NCI-H2227 (cell line): ENCODE results near the gene HLA-DMA.

Experiments
- DNase-seq: peaks from one replicate; lab custom pipeline; 2025; ENCODE audit not compliant: unreplicated experiment; lab: John Stamatoyannopoulos, UW

Gene HLA-DMA

DNA sequence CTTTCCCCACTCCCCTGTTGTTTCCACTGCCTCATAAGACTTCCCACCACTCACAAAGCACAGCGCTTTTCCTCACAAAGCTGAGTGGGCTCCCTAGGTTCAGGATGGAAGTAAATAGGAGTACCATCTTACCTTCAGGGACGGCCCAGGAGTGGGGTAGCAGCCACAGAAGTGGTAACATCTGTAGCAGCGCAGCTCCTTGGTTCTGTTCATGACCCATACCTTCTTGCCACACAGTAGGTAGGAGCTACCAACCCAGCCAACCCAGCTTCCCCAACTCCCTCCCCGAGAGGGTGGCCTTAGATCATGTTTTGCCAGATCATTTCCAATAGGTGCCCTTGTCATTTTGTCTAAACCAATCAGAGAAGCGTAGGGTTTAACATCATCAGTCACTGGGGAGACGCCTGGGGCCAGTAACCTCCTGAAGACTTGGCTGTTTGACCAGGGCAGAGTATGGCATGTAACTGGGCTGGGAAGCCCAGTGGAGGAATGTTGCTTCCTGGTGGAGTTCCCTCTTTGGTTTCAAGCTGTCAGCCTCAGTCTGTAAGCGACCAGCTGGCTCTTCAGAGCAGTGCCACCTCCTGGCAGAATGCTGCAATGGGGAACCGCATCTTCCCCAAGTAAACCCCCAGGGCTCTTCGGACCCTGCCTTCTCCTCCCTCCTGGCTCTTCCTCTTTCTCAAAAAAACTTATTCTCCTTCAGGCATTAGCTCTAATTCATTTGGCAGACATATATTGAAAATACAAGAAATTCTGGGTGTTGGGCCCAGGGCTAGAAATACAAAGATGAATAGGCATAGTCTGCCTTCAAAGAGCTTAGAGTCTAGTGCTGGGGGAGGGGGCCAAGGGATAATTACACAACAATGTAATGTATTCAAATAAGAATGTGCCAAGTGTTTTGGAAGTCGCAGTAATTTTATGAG, at the start of gene HLA-DMA:
Gene HLA-DMA (minus strand): TSS at position 281 of the 923 bp plus-strand sequence. CDS start 61 bp downstream, at position 220.
- peak; percentile 71 for DNase-seq

DNA sequence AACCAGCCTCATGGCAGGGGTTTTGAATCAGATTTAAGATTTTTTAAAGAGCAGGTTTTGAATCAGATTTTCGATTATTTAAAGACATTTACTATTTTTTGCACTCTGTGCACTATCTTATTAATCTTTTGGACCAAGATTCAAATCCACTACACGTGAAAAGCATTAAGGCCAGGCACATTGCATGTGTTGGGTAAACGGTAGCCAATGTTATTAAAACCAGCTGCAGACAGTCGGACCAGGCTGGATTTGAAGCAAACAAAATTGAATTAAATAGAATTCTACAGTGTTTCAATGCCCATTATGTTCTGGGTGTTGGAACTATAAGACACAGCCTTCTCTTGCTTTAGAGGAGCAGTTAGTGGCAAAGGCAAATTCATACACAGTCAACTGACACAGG, 48.8 kb upstream of the HLA-DMA start:
- DNase-seq = no peak

DNA sequence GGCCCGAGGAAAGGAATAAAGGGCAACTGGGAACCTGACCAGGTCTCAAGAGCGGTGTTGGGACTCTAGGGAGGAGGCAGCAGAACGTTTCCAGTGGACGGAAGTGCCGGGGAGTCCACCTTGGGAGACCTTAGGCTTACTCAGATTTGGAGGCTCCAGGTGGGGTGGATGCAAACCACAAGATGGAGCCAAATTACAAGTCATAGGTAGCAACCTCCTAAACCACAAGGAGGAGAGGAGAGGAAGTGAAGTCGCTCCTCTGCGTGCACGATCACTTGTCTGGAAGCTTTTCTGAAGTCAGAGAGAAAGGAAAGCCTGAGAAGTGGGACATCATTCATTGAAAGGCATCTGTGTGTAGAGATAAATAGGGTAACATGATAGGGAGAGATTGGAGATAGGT, 47.2 kb upstream of the HLA-DMA start:
- peak; percentile 9 for DNase-seq

DNA sequence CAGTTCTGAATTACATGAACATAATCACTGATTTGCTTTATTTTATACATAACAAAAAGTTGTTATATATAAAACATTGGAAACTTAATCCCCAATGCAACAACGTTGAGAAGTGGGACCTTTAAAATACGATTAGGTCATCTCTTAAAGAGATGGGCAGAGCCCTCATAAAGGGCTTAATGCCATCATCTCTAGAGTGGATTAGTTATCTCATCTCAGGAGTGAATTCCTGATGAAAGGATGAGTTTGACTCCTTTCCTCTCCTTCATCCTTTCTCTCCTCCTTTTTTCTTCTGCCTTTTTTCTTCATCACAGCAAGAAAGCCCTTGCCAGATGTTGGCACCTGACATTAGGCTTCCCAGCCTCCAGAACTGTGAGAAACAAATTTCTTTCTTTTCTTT, 42.6 kb upstream of the HLA-DMA start:
- DNase-seq = no peak

- no peak for DNase-seq
These were observed 40.6 kb upstream of the HLA-DMA start for GRCh38 chr6:32993363-32993973.

DNA sequence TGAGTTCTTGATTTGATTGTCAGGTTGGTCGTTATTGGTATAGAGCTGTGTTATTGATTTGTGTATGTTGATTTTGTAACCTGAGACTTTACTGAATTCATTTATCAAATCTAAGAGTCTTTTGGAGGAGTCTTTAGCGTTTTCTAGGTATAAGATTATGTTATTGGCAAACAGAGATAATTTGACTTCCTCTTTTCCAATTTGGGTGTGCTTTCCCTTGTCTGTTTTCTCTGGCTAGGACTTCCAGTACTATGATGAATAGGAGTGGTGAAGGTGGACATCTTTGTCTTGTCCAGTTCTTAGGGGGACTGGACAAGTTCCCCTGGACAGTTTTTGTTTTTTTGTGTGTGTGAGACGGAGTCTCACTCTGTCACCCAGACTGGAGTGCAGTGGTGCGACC, 39.1 kb upstream of the HLA-DMA start:
- no peak for DNase-seq

DNA sequence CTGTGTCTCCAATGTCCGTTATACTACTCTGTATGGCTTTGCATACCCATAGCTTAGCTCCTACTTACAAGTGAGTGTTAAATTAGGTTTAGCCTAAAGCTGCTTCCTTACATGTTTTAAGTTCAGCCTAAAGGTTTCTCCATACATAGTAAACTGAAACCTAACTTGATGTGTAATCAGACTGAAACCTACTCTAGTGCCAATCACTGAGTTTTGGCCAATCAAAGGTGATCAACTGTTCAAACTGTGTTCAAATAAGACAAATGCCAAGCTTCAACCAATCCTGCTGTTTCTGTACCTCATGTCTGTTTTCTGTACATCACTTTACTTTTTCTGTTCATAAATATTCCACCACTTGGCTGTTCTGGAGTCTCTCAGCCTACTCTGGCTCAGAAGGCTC, 36.5 kb upstream of the HLA-DMA start:
- DNase-seq = no peak

DNA sequence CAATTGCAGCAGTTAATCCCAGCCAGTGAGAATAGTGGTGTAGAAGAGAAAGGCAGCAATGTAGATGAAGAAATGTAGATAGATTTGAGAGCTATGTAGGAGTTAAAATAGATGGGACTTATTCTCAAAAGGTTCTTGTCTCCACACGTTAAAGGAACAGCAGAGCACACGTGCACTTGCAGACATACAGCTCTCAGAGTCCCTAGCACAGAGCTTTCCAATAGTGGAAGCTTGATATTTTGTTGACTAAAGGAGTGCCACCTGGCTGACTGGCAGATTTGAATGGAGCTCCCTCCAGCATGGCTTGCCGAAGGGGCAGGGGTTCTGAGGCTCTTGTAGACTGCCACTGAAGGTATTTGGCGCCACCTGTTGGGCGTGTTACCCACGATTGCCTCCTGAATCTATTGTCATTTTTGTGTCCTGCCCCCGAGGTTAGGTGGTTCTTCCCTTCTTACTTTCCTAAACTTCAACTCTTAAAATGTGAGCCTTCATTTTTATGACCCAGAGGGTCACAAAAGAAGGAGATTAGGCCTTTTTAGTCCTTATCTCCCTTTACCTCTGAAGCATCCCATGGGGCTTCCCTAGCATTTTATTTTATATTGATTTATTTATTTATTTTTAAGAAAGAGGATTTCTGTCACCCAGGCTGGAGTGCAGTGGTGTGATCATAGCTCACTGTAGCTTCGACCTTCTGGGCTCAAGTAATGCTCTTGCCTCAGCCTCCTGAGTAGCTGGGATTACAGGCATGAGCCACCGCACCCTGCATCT, 31.9 kb upstream of the HLA-DMA start:
- peak; percentile 89 for DNase-seq

DNA sequence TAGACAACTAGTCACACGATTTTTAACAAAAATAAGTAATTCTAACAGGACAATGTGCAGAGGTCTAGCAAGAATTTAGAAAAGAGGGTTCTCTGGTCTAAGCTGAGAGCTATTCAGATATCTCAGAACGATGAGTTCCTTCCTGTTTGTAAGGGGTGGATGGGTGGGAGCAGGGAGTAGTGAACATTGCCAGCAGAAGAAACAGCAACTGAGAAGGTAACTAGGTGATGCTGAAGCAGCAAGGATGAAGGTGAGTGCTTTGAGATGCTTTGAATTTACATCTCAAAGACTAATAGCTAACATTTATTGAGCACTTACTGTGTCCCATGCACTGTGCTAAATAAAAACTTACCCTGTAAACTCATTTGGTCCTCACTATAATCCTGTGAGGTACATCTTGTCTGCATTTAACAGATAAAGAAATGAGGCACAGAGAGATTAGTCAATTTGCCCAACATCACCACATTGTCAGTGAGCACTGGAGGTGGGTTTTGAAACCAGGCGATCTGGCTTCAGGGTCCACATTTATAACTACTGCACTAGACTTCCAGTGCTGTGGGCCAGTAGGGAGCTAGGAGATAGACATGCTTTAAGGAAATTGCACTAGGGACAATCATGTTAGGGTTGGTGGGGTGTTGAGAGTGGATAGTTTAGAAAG, 31.2 kb upstream of the HLA-DMA start:
- no peak for DNase-seq

DNA sequence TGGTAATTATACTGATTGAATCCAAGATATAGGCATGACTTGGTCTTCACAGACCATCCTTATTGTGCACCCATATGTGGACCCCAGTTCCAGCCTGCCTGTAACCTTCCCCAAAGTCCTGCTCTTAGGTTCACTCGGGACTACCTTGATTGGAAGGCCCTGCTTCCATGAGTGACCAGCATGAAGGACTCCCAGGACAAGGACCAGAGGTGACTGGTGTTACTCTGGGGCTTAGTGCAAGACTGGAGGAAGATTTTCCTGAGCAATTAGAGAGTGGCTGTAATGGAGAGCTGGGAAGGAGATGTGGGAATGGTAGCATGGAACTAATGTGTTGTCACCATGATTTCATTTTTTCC, 30.6 kb upstream of the HLA-DMA start:
- DNase-seq = no peak

GRCh38 chr6:32982702-32983492, 30.0 kb upstream of the HLA-DMA start:
- DNase-seq = no peak

GRCh38 chr6:32982084-32982701, 29.3 kb upstream of the HLA-DMA start:
- no peak for DNase-seq

DNA sequence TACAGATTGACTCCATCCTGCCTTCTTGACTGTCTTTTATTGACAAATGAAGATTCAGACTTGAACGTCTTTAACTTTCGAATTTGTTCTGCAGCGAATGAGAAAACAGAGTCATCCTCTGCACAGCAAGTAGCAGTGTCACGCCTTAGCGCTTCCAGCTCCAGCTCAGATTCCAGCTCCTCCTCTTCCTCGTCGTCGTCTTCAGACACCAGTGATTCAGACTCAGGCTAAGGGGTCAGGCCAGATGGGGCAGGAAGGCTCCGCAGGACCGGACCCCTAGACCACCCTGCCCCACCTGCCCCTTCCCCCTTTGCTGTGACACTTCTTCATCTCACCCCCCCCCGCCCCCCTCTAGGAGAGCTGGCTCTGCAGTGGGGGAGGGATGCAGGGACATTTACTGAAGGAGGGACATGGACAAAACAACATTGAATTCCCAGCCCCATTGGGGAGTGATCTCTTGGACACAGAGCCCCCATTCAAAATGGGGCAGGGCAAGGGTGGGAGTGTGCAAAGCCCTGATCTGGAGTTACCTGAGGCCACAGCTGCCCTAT, 27.7 kb upstream of the HLA-DMA start:
- no peak for DNase-seq

DNA sequence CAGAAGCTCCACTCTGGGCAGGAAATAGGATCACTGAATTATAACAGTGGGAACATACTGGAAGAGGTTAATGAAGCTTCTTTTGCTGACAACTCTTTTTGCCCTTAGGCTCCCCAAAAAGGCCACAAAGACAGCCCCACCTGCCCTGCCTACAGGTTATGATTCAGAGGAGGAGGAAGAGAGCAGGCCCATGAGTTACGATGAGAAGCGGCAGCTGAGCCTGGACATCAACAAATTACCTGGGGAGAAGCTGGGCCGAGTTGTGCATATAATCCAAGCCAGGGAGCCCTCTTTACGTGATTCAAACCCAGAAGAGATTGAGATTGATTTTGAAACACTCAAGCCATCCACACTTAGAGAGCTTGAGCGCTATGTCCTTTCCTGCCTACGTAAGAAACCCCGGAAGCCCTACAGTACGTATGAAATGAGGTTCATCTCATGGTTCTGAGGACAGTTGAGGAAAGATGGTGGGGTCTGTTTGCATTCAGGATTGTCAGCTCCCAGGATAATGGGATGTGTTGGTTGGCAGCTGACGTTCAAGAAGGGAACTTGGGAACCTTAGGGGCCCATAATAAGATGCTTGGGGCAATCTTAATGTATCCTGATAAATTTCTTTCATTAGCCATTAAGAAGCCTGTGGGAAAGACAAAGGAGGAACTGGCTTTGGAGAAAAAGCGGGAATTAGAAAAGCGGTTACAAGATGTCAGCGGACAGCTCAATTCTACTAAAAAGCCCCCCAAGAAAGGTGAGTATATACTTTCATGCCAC, 27.0 kb upstream of the HLA-DMA start:
- no peak for DNase-seq

DNA sequence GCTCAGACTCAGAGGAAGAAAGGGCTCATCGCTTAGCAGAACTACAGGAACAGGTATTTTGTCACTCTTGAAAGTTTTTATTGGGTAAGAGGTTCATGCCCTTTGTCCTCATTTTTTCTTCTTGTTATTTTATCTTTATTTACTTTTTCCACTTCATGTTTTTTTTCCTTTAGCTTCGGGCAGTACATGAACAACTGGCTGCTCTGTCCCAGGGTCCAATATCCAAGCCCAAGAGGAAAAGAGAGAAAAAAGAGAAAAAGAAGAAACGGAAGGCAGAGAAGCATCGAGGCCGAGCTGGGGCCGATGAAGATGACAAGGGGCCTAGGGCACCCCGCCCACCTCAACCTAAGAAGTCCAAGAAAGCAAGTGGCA, 25.0 kb upstream of the HLA-DMA start:
- no peak for DNase-seq

- no peak for DNase-seq
These were observed 24.5 kb upstream of the HLA-DMA start for GRCh38 chr6:32977272-32977952.

- no peak for DNase-seq
These were observed 23.6 kb upstream of the HLA-DMA start for GRCh38 chr6:32976334-32977069.

- no peak for DNase-seq
These were observed 23.0 kb upstream of the HLA-DMA start for GRCh38 chr6:32975886-32976285.
